Pancreas (tissue), 10 donors: ENCODE data around the gene GOLGB1. TPM values are rescaled to one million over a fixed set of nuclear protein-coding genes. Genes with fewer than 3 reads are reported as not detected.
A peak's percentile ranks its signal among the peaks of the same experiment; 100 is the strongest.

ENCODE experiments used
- ATAC-seq, 4 donors: fragments of 200-7000 bp; cut with Tn5 transposase; one replicate each; pipeline versions ENCODE4 v1.8.0 to v1.9.1; 2020; ENCODE audit warnings: mild to moderate bottlenecking in 4 of 4, moderate library complexity in 4 of 4
- DNase-seq, 6 donors: peaks; one replicate each; pipeline ENCODE4 v3.0.0-alpha.2; 2020
- FAIRE-seq: peaks from 2 replicates; lab custom pipeline; 2012; peaks lifted over from hg19 to GRCh38; lab: Jason Lieb, UNC
- H3K27ac ChIP-seq, 4 donors: fragments of 200-600 bp; sonication (generic); 1 replicate in 3 of 4; 2 replicates in 1 of 4; pipeline versions ENCODE4 v1.5.0 to v1.8.0; 2020
- H3K27me3 ChIP-seq, 4 donors: fragments of 200-600 bp; one replicate each; pipeline ENCODE4 v1.8.0; 2021
- H3K36me3 ChIP-seq, 3 donors: fragments of 200-600 bp; sonication (generic) in 1 of 3; one replicate each; pipeline versions ENCODE4 v1.5.0 to v1.8.0; 2020 to 2021
- H3K4me1 ChIP-seq, 3 donors: fragments of 200-600 bp; one replicate each; pipeline ENCODE4 v1.8.0; 2021
- H3K4me3 ChIP-seq, 4 donors: fragments of 200-600 bp; sonication (generic) in 2 of 4; one replicate each; pipeline versions ENCODE4 v1.5.0 to v1.8.0; 2020 to 2021
- H3K9me3 ChIP-seq, 4 donors: fragments of 200-600 bp; one replicate each; pipeline ENCODE4 v1.8.0; 2021
- CTCF ChIP-seq, 4 donors: fragments of 200-600 bp; sonication (generic) in 3 of 4; IDR thresholded peaks; one replicate each; pipeline versions ENCODE4 v1.5.0 to v1.8.0; 2021; ENCODE audit warnings: antibody characterized with exemption in 4 of 4
- WGBS, 2 donors: extraction: QIAGEN DNeasy Blood & Tissue Kit; methylation state at CpG; one replicate each; pipeline ENCODE4 v1.1.7; 2013; 5-methylcytosine and 5-hydroxymethylcytosine counted together
- intact Hi-C, 3 donors: fragments of 100-400 bp; cut with DNase I; formaldehyde crosslinking; loops; one replicate each; pipeline versions ENCODE4 v1.11.1 to v1.14.2; 2022
- polyA plus RNA-seq, 2 donors: library from polyadenylated mRNA; stranded (reverse); fragments of 200-250 nt; gene quantifications; one replicate each; pipeline ENCODE4 v1.2.3, GENCODE V29; 2013
- total RNA-seq, 6 donors: library from RNA; stranded (reverse); fragmentation: NEBNext Ultra II Directional in 4 of 6; extraction: Animal tissue kit (Norgen Biotek cat#: 25700) in 4 of 6; gene quantifications; one replicate each; pipeline versions ENCODE4 v1.2.1 to v1.2.4, GENCODE V29; 2021 to 2023
- donor health status: healthy with polysubstance abuse.
- donor health status: DM: no; HTN: no; CAD: no; lungs with moderate emphysema.
- donor health status: DM: no; HTN: no; CAD: no.
- donor health status: control.
- donor health status: control.
- donor health status: Bipolar disorder and iron deficiency.
- donor health status: DM: yes; HTN: yes; CAD: no.
- donor health status: DM: no; HTN: no; CAD: no.
- donor health status: DM: no; HTN: no; CAD: no.
- donor health status: DM: yes; HTN: yes; CAD: no.

GOLGB1 gene
- total and polyA plus RNA-seq, 8 donors = 18.9 to 45.0 (median 36.8) TPM

DNA sequence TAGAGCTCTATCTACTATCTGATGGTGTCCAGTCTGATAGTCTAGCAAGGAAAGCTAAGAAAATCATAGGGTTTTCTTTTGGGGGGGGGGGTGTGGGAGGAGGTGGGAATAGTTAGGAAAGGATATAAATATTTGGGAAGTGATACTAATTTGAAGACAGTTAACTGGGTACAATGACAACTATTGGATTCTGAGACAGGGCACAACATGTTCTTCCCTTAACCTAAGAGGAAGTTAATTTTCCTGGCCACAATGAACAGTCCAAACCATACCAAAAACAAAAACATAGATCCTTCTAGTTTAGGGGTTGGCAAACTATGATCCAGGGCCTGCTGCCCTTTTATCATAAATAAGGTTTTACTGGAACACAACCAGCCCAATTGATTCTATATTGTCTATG lies 78.9 kb downstream of the GOLGB1 start:
- Histone ChIP-seq H3K9me3 (no peaks in the 10 kb centered on the region), H3K4me1 (no peaks in the 10 kb centered on the region), H3K27me3 (no peaks in the 10 kb centered on the region), H3K4me3 (no peak overlapping the region), H3K36me3 (peaks cover 1 to 61% (median 25%) of the 10 kb centered on the region in 3 donors), H3K27ac (no peak overlapping the region)
- DNase-seq (no peak), ATAC-seq (peak in 1 of 4 donors; percentile 32), FAIRE-seq (no peak)
- intact Hi-C loops = no loop called here
- TF ChIP-seq CTCF (IDR thresholded peaks at IDR 0.05) = no peak

DNA sequence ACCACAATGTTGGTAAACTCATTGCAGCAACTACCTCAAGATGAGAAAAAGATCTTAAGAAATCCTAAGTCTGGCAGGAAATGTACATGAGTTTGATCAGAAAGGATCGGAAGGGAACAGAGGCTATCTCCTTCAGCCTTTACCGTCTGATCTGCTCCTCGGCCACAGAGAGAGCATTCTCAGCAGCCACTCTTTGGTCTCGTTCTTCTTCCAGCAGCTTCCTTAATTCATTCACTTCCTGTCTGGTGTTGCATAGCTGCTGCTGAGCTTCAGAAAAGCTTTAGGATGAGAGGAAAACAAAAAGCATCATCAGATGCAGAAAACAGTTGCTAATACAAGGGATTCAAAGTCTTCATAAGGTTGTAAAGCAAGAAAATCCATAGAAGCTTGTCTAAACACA lies 82.2 kb downstream of the GOLGB1 start:
- peak overlapping the region in 1 of 4 donors; percentile 17 for H3K27ac ChIP-seq
- TF ChIP-seq CTCF (IDR thresholded peaks at IDR 0.05) = no peak

DNA sequence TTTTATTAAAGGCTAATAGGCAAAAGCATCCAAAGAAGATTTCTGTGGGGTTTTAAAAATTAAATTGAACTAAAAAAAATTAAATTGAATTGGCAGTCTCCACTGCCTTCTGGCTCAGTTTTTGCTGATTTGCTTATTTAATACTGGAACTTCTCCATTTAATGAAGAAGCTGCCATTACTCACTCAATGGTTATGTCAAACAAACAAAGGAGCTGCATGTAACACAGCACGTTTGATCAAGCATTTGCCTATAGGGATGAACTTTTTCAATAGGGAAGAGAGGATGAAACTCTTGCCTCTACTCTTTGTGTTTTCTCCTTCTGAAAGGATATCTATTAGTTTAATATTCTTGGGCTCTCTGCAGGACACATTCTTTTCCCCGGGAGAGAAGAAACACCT lies 84.1 kb downstream of the GOLGB1 start:
- intact Hi-C loops = no loop called here
- no peaks in the 10 kb centered on the region for H3K9me3 ChIP-seq
- no peak for ATAC-seq
- TF ChIP-seq CTCF (IDR thresholded peaks at IDR 0.05) = no peak
- no peak for DNase-seq
- H3K27ac ChIP-seq = no peak overlapping the region
- H3K27me3 ChIP-seq = no peaks in the 10 kb centered on the region
- WGBS, 2 donors = 63 to 69% methylated on average over 2 of the region's 2 CpGs
- no peak overlapping the region for H3K4me3 ChIP-seq
- H3K4me1 ChIP-seq = peaks cover 0 to 6% (median 0%) of the 10 kb centered on the region in 3 donors
- peaks cover 3 to 47% (median 24%) of the 10 kb centered on the region in 3 donors for H3K36me3 ChIP-seq
- no peak for FAIRE-seq

More for the DNA sequence above, 82.2 kb downstream of the GOLGB1 start:
- peaks cover 3 to 55% (median 24%) of the 10 kb centered on the region in 3 donors for H3K36me3 ChIP-seq
- WGBS, 2 donors = 92 to 96% methylated on average over 4 of the region's 4 CpGs
- FAIRE-seq (no peak), ATAC-seq (peak in 1 of 4 donors; percentile 59), DNase-seq (no peak)
- intact Hi-C loops = no loop called here
- no peaks in the 10 kb centered on the region for H3K27me3 ChIP-seq
- no peaks in the 10 kb centered on the region for H3K9me3 ChIP-seq
- peaks cover 0 to 6% (median 0%) of the 10 kb centered on the region in 3 donors for H3K4me1 ChIP-seq
- H3K4me3 ChIP-seq = no peak overlapping the region

DNA sequence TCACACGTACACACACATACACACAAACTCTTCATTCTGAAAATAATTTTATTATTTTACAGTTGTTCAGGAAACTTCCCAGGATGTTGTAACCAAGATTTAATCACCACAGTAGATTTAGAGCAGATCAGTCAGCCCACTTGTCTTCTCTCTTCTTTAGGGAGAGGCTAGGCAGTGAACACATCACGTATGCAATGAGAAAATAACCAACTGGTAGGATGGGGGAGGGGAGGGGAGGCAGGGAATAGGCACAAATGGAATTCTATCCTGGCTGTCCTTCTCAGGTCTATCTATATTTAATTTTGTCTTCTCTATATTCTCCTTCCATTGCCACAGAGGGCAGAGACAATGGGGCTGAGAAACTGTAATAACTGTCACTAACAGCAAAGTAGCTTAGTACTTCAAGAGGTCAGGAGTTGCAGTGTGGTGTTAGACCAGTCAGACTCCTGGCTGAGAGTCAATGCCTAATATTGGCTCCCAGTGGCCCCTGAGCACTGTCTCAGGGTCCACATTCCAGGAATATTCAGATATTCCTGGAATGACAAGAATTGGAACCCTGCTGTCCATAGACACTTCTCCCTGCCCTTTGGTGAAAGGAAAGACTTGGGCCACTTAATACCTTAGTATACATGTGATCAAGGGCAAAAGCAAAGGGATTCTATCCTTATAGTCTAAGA lies 86.2 kb downstream of the GOLGB1 start:
- no peaks in the 10 kb centered on the region for H3K27me3 ChIP-seq
- no peak overlapping the region for H3K4me3 ChIP-seq
- no peak for TF ChIP-seq CTCF (IDR thresholded peaks at IDR 0.05)
- no peak for DNase-seq
- peaks cover 0 to 6% (median 0%) of the 10 kb centered on the region in 3 donors for H3K4me1 ChIP-seq
- FAIRE-seq = no peak
- peak in 3 of 4 donors; percentile 46 to 68 (median 51) for ATAC-seq
- peaks cover 3 to 47% (median 24%) of the 10 kb centered on the region in 3 donors for H3K36me3 ChIP-seq
- H3K27ac ChIP-seq = no peak overlapping the region
- intact Hi-C loops = no loop called here
- H3K9me3 ChIP-seq = no peaks in the 10 kb centered on the region
- WGBS, 2 donors = 26 to 31% methylated on average over 2 of the region's 2 CpGs

DNA sequence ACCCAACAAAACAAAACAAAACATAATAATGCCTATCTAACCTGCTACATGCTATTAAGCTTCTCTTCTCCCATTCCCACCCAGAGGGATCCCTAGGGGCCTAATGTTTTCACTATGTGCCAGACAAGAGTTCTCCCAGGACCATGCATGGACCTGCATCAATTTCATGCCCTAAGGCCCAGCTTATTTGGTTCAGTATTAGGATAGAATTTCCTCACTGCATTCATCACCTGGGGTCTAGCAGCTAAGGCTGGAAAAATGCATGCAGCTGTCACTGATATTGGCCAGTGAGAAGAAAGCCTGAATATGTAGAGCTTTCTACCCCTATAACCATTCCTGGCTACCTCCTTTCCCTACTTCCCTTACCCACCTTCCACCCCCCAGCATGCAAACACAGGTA lies 86.8 kb downstream of the GOLGB1 start:
- Histone ChIP-seq H3K27me3 (no peaks in the 10 kb centered on the region), H3K4me1 (peaks cover 0 to 6% (median 0%) of the 10 kb centered on the region in 3 donors), H3K36me3 (peaks cover 3 to 42% (median 19%) of the 10 kb centered on the region in 3 donors), H3K27ac (no peak overlapping the region), H3K4me3 (no peak overlapping the region), H3K9me3 (no peaks in the 10 kb centered on the region)
- intact Hi-C loops = no loop called here
- DNase-seq (no peak), ATAC-seq (peak in 2 of 4 donors; percentile 39 to 59), FAIRE-seq (no peak)
- no peak for TF ChIP-seq CTCF (IDR thresholded peaks at IDR 0.05)
